Adrenal gland (tissue), 5 donors: ENCODE results near the gene UNG.

Source experiments
- CTCF ChIP-seq, 6 experiments: fragments of 450-650 bp in 4 of 6; fragments of 200-600 bp in 2 of 6; sonication (generic) in 1 of 6; IDR thresholded peaks; 1 replicate in 5 of 6; 2 replicates in 1 of 6; pipeline versions ENCODE4 v1.5.1 to v1.8.0; 2016 to 2021; ENCODE audit warnings: antibody characterized with exemption in 6 of 6, mild to moderate bottlenecking in 2 of 6, moderate library complexity in 1 of 6
- POLR2A ChIP-seq, 2 donors: fragments of 450-650 bp; IDR thresholded peaks; one replicate each; pipeline ENCODE4 v1.6.1; 2017; ENCODE audit warnings: antibody characterized with exemption in 2 of 2, mild to moderate bottlenecking in 2 of 2, moderate library complexity in 1 of 2
- donor health status: DM: no; HTN: no; CAD: no.

DNA sequence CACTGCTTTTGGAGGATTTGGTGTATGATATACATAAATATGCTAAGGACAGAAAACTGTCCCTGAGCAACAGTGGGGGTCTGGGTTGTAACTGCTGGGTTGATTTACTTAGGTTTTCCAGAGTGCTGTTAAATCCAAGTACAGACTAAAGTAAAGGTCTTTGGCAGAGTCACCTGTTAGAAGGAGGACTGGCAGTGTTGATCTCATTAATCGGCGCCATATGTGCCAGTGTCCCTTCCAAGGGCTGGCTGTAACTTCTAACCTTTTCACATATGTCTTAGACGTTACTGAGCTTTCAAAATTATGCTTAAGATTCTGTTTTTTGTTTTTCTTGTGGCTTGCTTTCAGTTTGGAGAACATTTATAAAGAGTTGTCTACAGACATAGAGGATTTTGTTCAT lies 5.1 kb downstream of the UNG start:
- TF ChIP-seq CTCF (IDR thresholded peaks at IDR 0.05): no peak
- no peak for TF ChIP-seq POLR2A (IDR thresholded peaks at IDR 0.05)
